Keratinocyte (primary cell): ENCODE measurements around the gene CCDC85B. TPM values are rescaled to one million over a fixed set of nuclear protein-coding genes. Genes with fewer than 3 reads are reported as not detected.

ENCODE experiments used
- DNase-seq: peaks from one replicate; pipeline ENCODE4 v3.0.0-alpha.2; 2011; ENCODE audit warnings: low read depth, missing footprints, low spot score
- FAIRE-seq: peaks from 2 replicates; lab custom pipeline; 2011; peaks lifted over from hg19 to GRCh38; lab: Jason Lieb, UNC
- H2AFZ ChIP-seq: 2 replicates; pipeline ENCODE4 v1.6.0; 2012; ENCODE audit warnings: low read length, control low read depth, inconsistent platforms; ENCODE audit not compliant: control insufficient read depth
- H3K27ac ChIP-seq: 2 replicates; pipeline ENCODE4 v1.5.1; 2011; ENCODE audit warnings: low read length; ENCODE audit not compliant: control insufficient read depth, insufficient read depth
- H3K27me3 ChIP-seq: 3 replicates; pipeline ENCODE4 v1.6.0; 2011; ENCODE audit warnings: low read length; ENCODE audit not compliant: control insufficient read depth, insufficient read depth; ENCODE audit errors: extremely low read depth
- H3K36me3 ChIP-seq, 2 experiments: 2 replicates in 1 of 2; 3 replicates in 1 of 2; pipeline ENCODE4 v1.5.1; 2011; ENCODE audit warnings: low read length in 2 of 2, mild to moderate bottlenecking in 1 of 2; ENCODE audit not compliant: control insufficient read depth in 2 of 2, insufficient read depth in 2 of 2; ENCODE audit errors: extremely low read depth in 1 of 2
- H3K4me1 ChIP-seq: 3 replicates; pipeline ENCODE4 v1.5.1; 2011; ENCODE audit warnings: low read length; ENCODE audit not compliant: control insufficient read depth, insufficient read depth; ENCODE audit errors: extremely low read depth
- H3K4me2 ChIP-seq: 3 replicates; pipeline ENCODE4 v1.6.0; 2011; ENCODE audit warnings: low read depth, low read length; ENCODE audit not compliant: control insufficient read depth, insufficient read depth; ENCODE audit errors: extremely low read depth
- H3K4me3 ChIP-seq, 3 experiments: fragments of 200-600 bp in 1 of 3; sonication (generic) in 1 of 3; 2 replicates in 2 of 3; 3 replicates in 1 of 3; pipeline ENCODE4 v1.5.1; 2011 to 2016; ENCODE audit warnings: low read length in 3 of 3, mild to moderate bottlenecking in 3 of 3, control low read depth in 2 of 3, inconsistent platforms in 1 of 3, low read depth in 1 of 3, mixed read lengths in 1 of 3, mixed run types in 1 of 3, moderate library complexity in 1 of 3; ENCODE audit not compliant: control insufficient read depth in 2 of 3, insufficient read depth in 2 of 3; ENCODE audit errors: extremely low read depth in 1 of 3
- H3K79me2 ChIP-seq: 2 replicates; pipeline ENCODE4 v1.6.0; 2012; ENCODE audit warnings: low read length; ENCODE audit not compliant: control insufficient read depth, insufficient read depth
- H3K9ac ChIP-seq: 3 replicates; pipeline ENCODE4 v1.6.0; 2011; ENCODE audit warnings: low read length; ENCODE audit not compliant: control insufficient read depth, insufficient read depth; ENCODE audit errors: extremely low read depth
- H3K9me1 ChIP-seq: 3 replicates; pipeline ENCODE4 v1.6.0; 2011; ENCODE audit warnings: low read length; ENCODE audit not compliant: control insufficient read depth, insufficient read depth; ENCODE audit errors: extremely low read depth
- H3K9me3 ChIP-seq: 2 replicates; pipeline ENCODE4 v1.5.1; 2012; ENCODE audit warnings: low read depth, low read length; ENCODE audit not compliant: control insufficient read depth
- H4K20me1 ChIP-seq: 3 replicates; pipeline ENCODE4 v1.6.0; 2011; ENCODE audit warnings: low read length; ENCODE audit not compliant: control insufficient read depth, insufficient read depth; ENCODE audit errors: extremely low read depth
- CTCF ChIP-seq, 3 experiments: IDR thresholded peaks in 1 of 3; conservative IDR thresholded peaks in 1 of 3; optimal IDR thresholded peaks in 1 of 3; 2 replicates in 2 of 3; 3 replicates in 1 of 3; pipeline versions ENCODE3 to v1.5.1; 2011; ENCODE audit warnings: low read length in 3 of 3, mild to moderate bottlenecking in 3 of 3, moderate library complexity in 2 of 3, control low read depth in 1 of 3, inconsistent platforms in 1 of 3; ENCODE audit not compliant: insufficient read depth in 2 of 3; ENCODE audit errors: extremely low read depth in 1 of 3
- EZH2 ChIP-seq: IDR thresholded peaks from one replicate; pipeline ENCODE4 v1.6.1; 2012; ENCODE audit warnings: inconsistent platforms, mild to moderate bottlenecking, low read length, moderate library complexity
- dilution Hi-C: fragments of 300-500 bp; cut with MboI; formaldehyde crosslinking; loops from one replicate; pipeline ENCODE4 v1.7.0; 2020; ENCODE audit warnings: low sequenced_read_pairs; ENCODE audit not compliant: extremely low pct_ligation_motif_present
- polyA plus RNA-seq, 5 experiments: library from polyadenylated mRNA; depleted of rRNA in 3 of 5; stranded (reverse) in 3 of 5; stranded (forward) in 1 of 5; unstranded in 1 of 5; fragments of >200 nt; gene quantifications; 1 replicate in 1 of 5; 2 replicates in 3 of 5; 3 replicates in 1 of 5; pipeline versions ENCODE4 v1.2.1 to v1.2.3, GENCODE V29; 2011 to 2012; ENCODE audit warnings: missing spikeins in 2 of 5, low read depth in 1 of 5, low replicate concordance in 1 of 5

Gene CCDC85B
- polyA plus RNA-seq, 1 donor (not counting 4 experiments of a cell fraction or from before 2014, with no cell fraction given), result 4.1 TPM

GRCh38 chr11:65851083-65851579 is 39.3 kb upstream of the CCDC85B start:
- Histone ChIP-seq H3K36me3 (peaks cover 30 to 38% of the 10 kb centered on the region in 2 experiments), H3K4me2 (no peak overlapping the region), H3K9ac (no peak overlapping the region), H3K27ac (no peak overlapping the region), H3K4me3 (no peak overlapping the region), H2AFZ (no peak overlapping the region), H3K9me3 (no peaks in the 10 kb centered on the region), H3K27me3 (no peaks in the 10 kb centered on the region), H3K79me2 (peaks cover 25% of the 10 kb centered on the region), H4K20me1 (peaks cover 38% of the 10 kb centered on the region), H3K9me1 (peaks cover 2% of the 10 kb centered on the region), H3K4me1 (peaks cover 9% of the 10 kb centered on the region)
- FAIRE-seq (no peak), DNase-seq (no peak)
- dilution Hi-C loops, result no loop called here
- no peak for TF ChIP-seq EZH2
- peak; percentile 47 to 79 (median 69) for TF ChIP-seq CTCF (optimal IDR thresholded peaks at IDR 0.05 in 1 of 3, IDR thresholded peaks at IDR 0.05 in 1 of 3, conservative IDR thresholded peaks at IDR 0.05 in 1 of 3; ENCODE audit: extremely low read depth in 1 of 3, insufficient read depth in 2 of 3, low read length in 3 of 3)

GRCh38 chr11:65851811-65852507 is 38.5 kb upstream of the CCDC85B start:
- H2AFZ ChIP-seq, result no peak overlapping the region
- H3K9me1 ChIP-seq, result peaks cover 7% of the 10 kb centered on the region
- H3K27ac ChIP-seq, result no peak overlapping the region
- H4K20me1 ChIP-seq, result peaks cover 46% of the 10 kb centered on the region
- DNase-seq (no peak), FAIRE-seq (no peak)
- H3K27me3 ChIP-seq, result no peaks in the 10 kb centered on the region
- dilution Hi-C loops, result no loop called here
- H3K4me1 ChIP-seq, result peaks cover 14% of the 10 kb centered on the region
- TF ChIP-seq EZH2, result no peak
- no peak for TF ChIP-seq CTCF (optimal IDR thresholded peaks at IDR 0.05 in 1 of 3, IDR thresholded peaks at IDR 0.05 in 1 of 3, conservative IDR thresholded peaks at IDR 0.05 in 1 of 3; ENCODE audit: extremely low read depth in 1 of 3, insufficient read depth in 2 of 3, low read length in 3 of 3)
- H3K9ac ChIP-seq, result no peak overlapping the region
- peaks cover 34% of the 10 kb centered on the region for H3K79me2 ChIP-seq
- no peak overlapping the region for H3K4me2 ChIP-seq
- H3K36me3 ChIP-seq, result peaks cover 35 to 46% of the 10 kb centered on the region in 2 experiments
- no peak overlapping the region for H3K4me3 ChIP-seq
- no peaks in the 10 kb centered on the region for H3K9me3 ChIP-seq
